HepG2 (cell line): Measurements from ENCODE around the gene OTUB2. TPM values are rescaled to one million over a fixed set of nuclear protein-coding genes. Genes with fewer than 3 reads are reported as not detected.

Source experiments
- ATF2 ChIP-seq: sonication (generic); formaldehyde crosslinking; IDR thresholded peaks from 2 replicates; pipeline ENCODE4 v1.4.0; 2020; ENCODE audit warnings: missing genetic modification reagents
- ESRRA ChIP-seq: sonication (generic); formaldehyde crosslinking; IDR thresholded peaks from 2 replicates; pipeline ENCODE4 v1.5.1; 2020; ENCODE audit warnings: mild to moderate bottlenecking, low read depth, missing genetic modification reagents
- FOXO4 ChIP-seq: sonication (generic); formaldehyde crosslinking; conservative IDR thresholded peaks from 2 replicates; pipeline ENCODE4 v1.8.1; 2023; ENCODE audit warnings: missing genetic modification reagents
- HES4 ChIP-seq: sonication (generic); formaldehyde crosslinking; IDR thresholded peaks from 2 replicates; pipeline ENCODE4 v1.9.0; 2021; ENCODE audit warnings: mild to moderate bottlenecking, missing genetic modification reagents, borderline replicate concordance
- IKZF5 ChIP-seq: IDR thresholded peaks from 2 replicates; pipeline ENCODE4 v1.6.1; 2018; ENCODE audit warnings: missing genetic modification reagents, mild to moderate bottlenecking, missing compliant biosample characterization
- MED8 ChIP-seq: sonication (generic); formaldehyde crosslinking; IDR thresholded peaks from 2 replicates; pipeline ENCODE4 v1.8.1; 2023; ENCODE audit warnings: mild to moderate bottlenecking, missing genetic modification reagents; ENCODE audit not compliant: insufficient replicate concordance
- NR2C2 ChIP-seq: sonication (generic); formaldehyde crosslinking; IDR thresholded peaks from 2 replicates; pipeline ENCODE4 v1.4.0; 2020; ENCODE audit warnings: missing genetic modification reagents, mild to moderate bottlenecking, moderate library complexity, borderline replicate concordance
- PAXIP1 ChIP-seq: sonication (generic); formaldehyde crosslinking; conservative IDR thresholded peaks from 2 replicates; pipeline ENCODE4 v1.4.0; 2020; ENCODE audit warnings: mild to moderate bottlenecking, missing genetic modification reagents, moderate library complexity
- PHF21A ChIP-seq: sonication (generic); formaldehyde crosslinking; IDR thresholded peaks from 2 replicates; pipeline ENCODE4 v1.5.0; 2020; ENCODE audit warnings: mild to moderate bottlenecking, missing genetic modification reagents
- RBAK ChIP-seq: sonication (generic); formaldehyde crosslinking; IDR thresholded peaks from 2 replicates; pipeline ENCODE4 v1.5.1; 2020; ENCODE audit warnings: mild to moderate bottlenecking, missing genetic modification reagents
- SMYD3 ChIP-seq: sonication (generic); formaldehyde crosslinking; IDR thresholded peaks from 2 replicates; pipeline ENCODE4 v1.8.1; 2023; ENCODE audit warnings: mild to moderate bottlenecking, missing genetic modification reagents
- TMF1 ChIP-seq: sonication (generic); formaldehyde crosslinking; IDR thresholded peaks from 2 replicates; pipeline ENCODE4 v1.8.1; 2022; ENCODE audit warnings: low read depth, missing genetic modification reagents
- ZBTB20 ChIP-seq: sonication (generic); formaldehyde crosslinking; IDR thresholded peaks from 2 replicates; pipeline ENCODE4 v1.8.1; 2023; ENCODE audit warnings: missing genetic modification reagents, low read depth, mild to moderate bottlenecking, borderline replicate concordance
- ZFP37 ChIP-seq: sonication (generic); formaldehyde crosslinking; IDR thresholded peaks from 2 replicates; pipeline ENCODE4 v1.4.0; 2020; ENCODE audit warnings: missing genetic modification reagents, borderline replicate concordance
- ZNF446 ChIP-seq: sonication (generic); formaldehyde crosslinking; IDR thresholded peaks from 2 replicates; pipeline ENCODE4 v1.5.0; 2020; ENCODE audit warnings: mild to moderate bottlenecking, missing genetic modification reagents
- ZNF512 ChIP-seq: sonication (generic); formaldehyde crosslinking; IDR thresholded peaks from 2 replicates; pipeline ENCODE4 v1.4.0; 2020; ENCODE audit warnings: mild to moderate bottlenecking, missing genetic modification reagents
- ZNF550 ChIP-seq: sonication (generic); formaldehyde crosslinking; IDR thresholded peaks from 2 replicates; pipeline ENCODE4 v1.4.0; 2020; ENCODE audit warnings: mild to moderate bottlenecking, missing genetic modification reagents, borderline replicate concordance
- ZNF776 ChIP-seq: sonication (generic); formaldehyde crosslinking; IDR thresholded peaks from 2 replicates; pipeline ENCODE4 v1.4.0; 2020; ENCODE audit warnings: mild to moderate bottlenecking, missing genetic modification reagents
- ZNF781 ChIP-seq: sonication (generic); formaldehyde crosslinking; IDR thresholded peaks from 2 replicates; pipeline ENCODE4 v1.5.1; 2020; ENCODE audit warnings: borderline replicate concordance, mild to moderate bottlenecking, missing genetic modification reagents; ENCODE audit errors: not compliant biosample characterization
- ZNF841 ChIP-seq: sonication (generic); formaldehyde crosslinking; IDR thresholded peaks from 2 replicates; pipeline ENCODE4 v1.8.1; 2023; ENCODE audit warnings: missing genetic modification reagents, borderline replicate concordance
- ZSCAN31 ChIP-seq: sonication (generic); formaldehyde crosslinking; IDR thresholded peaks from 2 replicates; pipeline ENCODE4 v1.5.0; 2020; ENCODE audit warnings: low read depth, mild to moderate bottlenecking, missing genetic modification reagents
- polyA plus RNA-seq, 8 experiments: library from polyadenylated mRNA; depleted of rRNA in 3 of 8; stranded (reverse) in 7 of 8; unstranded in 1 of 8; fragments of >200 nt; fragmentation: Illumina TruSeq in 4 of 8; extraction: Trizol in 4 of 8; gene quantifications; 2 replicates each; pipeline versions ENCODE4 v1.2.1 to v1.2.3, GENCODE V29; 2011 to 2016; ENCODE audit warnings: low read depth in 4 of 8, missing spikeins in 1 of 8, mixed read lengths in 1 of 8; ENCODE audit not compliant: insufficient read depth in 1 of 8
- total RNA-seq, 5 experiments: library from RNA; depleted of rRNA; stranded (reverse); fragments of >200 nt; fragmentation: Illumina TruSeq; extraction: Trizol; gene quantifications; 2 replicates each; pipeline ENCODE4 v1.2.3, GENCODE V29; 2016; ENCODE audit warnings: low read depth in 1 of 5

Gene OTUB2
- total and polyA plus RNA-seq, 2 of the 13 experiments (the other 11 are each of a cell fraction or from before 2014, with no cell fraction given): 2.2 to 2.4 TPM

- TF ChIP-seq ATF2 (no peak; the same call in 1 of the 2 replicates), FOXO4 (no peak), PHF21A (CRISPR knock-in tag) (no peak), ZNF841 (CRISPR knock-in tag) (no peak), ZNF776 (no peak), ZNF512 (CRISPR knock-in tag) (no peak), ZFP37 (CRISPR knock-in tag) (no peak), IKZF5 (CRISPR knock-in tag) (no peak), ESRRA (CRISPR knock-in tag) (no peak), PAXIP1 (CRISPR knock-in tag) (0 out of 2 replicates have a peak, but pooled peaks have one; percentile 40), NR2C2 (0 out of 2 replicates have a peak, but pooled peaks have one; percentile 10), RBAK (CRISPR knock-in tag) (no peak), HES4 (CRISPR knock-in tag) (no peak), ZNF781 (CRISPR knock-in tag) (no peak), MED8 (no peak), ZBTB20 (no peak), TMF1 (no peak), ZSCAN31 (CRISPR knock-in tag) (no peak), SMYD3 (0 out of 2 replicates have a peak, but pooled peaks have one; percentile 37), ZNF446 (no peak), ZNF550 (CRISPR knock-in tag) (no peak)
These were observed 41.1 kb upstream of the OTUB2 start (continued) for GRCh38 chr14:93984987-93985410.
